GM21737 (cell line): Measurements from ENCODE around the gene RANBP9.

Experiments used
- ATAC-seq: cut with Tn5 transposase; IDR thresholded peaks from one replicate; pipeline ENCODE4 v1.9.1; 2021; ENCODE audit warnings: mild to moderate bottlenecking, moderate library complexity; ENCODE audit not compliant: unreplicated experiment

The RANBP9 gene

GRCh38 chr6:13572240-13572639, 139.4 kb downstream of the RANBP9 start:
- ATAC-seq = no peak
